ENCODE measurements around the gene RLBP1. TPM values are rescaled to one million over a fixed set of nuclear protein-coding genes. Genes with fewer than 3 reads are reported as not detected.

RLBP1 gene
- total and polyA plus RNA-seq, 4 donors: 0.83 to 4.5 (median 3.6) TPM

DNA sequence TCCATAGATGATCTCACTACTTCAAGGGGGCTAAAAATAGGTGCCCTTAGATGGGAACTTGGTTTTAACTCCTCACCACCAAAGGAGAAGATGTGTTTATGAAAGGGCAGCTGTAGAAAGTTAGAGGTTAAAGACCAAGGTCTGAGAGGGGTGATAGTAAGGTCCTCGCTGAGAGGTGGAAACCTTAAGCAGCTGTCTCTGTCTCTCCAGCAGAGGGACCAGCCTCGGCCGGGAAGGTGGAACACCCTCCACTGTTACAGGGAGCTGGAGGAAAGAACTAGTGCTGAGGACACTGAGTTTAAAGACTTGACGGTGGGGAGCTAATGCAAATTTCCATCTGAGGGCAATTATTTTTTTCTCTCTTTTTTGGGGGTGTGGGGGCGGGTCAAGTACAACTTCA lies 8.9 kb upstream of the RLBP1 start:
- H3K9me3 ChIP-seq (ENCODE audit: control insufficient read depth, insufficient read depth, low read length): no peaks in the 10 kb centered on the region
- peaks cover 8% of the 10 kb centered on the region for H3K4me1 ChIP-seq (ENCODE audit: control insufficient read depth, insufficient read depth, low read length)
- no peak for DNase-seq (ENCODE audit: low read depth in 4 of 6, low spot score in 6 of 6)
- no peaks in the 10 kb centered on the region for H3K27me3 ChIP-seq (ENCODE audit: control insufficient read depth, insufficient read depth, low read length)
- WGBS (ENCODE audit: insufficient coverage): 70% methylated on average over 2 of the region's 5 CpGs
- no peak overlapping the region for H3K4me3 ChIP-seq (ENCODE audit: low read depth, low read length)
- no peak overlapping the region for H3K27ac ChIP-seq (ENCODE audit: low read depth, low read length)
- no peaks in the 10 kb centered on the region for H3K36me3 ChIP-seq (ENCODE audit: control insufficient read depth, insufficient read depth, low read length)

DNA sequence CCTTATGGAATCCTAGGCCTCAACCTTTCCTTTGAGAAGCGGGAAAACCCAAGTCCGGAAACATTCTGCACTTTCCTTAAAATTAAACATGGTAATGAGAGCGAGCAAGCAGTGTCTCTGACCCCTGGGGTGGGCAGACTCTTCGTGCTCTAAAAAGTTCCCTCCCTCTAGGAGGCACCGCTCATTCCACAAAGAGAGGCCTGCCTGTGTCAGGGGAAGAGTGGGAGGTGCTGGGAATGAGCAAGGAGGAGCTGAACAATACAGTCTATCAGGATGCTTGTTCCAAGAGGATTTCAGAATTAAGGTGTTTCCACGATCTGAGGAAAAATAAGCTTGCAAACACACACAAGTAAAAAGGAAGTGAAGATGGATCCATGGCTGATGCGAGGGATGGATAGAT lies 6.0 kb upstream of the RLBP1 start:
- 100% methylated on average over 1 of the region's 7 CpGs for WGBS (ENCODE audit: insufficient coverage)
- no peaks in the 10 kb centered on the region for H3K9me3 ChIP-seq (ENCODE audit: control insufficient read depth, insufficient read depth, low read length)

DNA sequence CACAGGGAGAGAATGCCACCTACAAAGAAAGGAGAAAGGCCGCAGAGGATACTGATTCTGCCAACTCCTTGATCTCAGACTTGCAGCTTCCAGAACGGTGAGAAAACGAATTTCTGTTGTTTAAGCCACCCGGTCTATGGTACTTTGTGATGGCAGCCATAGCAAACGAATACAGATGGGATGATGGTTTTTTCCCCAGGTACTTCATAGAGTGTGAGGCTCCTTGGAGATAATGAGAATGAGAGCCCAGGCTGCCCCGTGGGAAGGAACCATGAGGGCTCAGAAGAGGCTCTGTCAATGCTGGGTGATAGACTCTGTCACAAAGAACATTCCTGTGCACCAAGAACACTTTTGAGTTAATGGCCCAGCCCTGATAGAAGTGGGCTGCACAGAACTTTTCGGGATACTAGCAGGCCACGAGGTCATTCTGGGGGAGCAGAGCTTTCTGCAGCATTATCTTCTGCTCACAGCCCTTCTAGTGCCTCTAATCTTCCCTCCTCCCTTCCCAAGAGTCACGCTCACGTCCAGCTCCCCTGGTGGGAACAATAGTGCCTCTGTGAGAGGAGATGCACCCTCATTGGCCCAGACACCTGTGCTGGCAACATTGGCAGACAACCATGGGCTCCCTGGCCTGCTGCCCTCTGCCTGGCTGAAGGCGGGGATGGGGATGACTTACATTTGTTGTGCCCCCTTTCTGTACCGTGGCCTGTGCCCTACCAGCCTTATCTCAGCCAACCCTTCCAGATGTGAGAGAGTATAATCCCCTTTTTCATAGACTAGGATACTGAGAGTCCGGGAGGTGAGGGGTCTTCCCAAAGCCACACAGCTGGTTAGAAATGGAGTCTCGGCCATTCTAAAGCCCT lies 5.2 kb upstream of the RLBP1 start:
- Histone ChIP-seq H3K27me3 (ENCODE audit: control insufficient read depth, insufficient read depth, low read length) (no peaks in the 10 kb centered on the region), H3K4me1 (ENCODE audit: control insufficient read depth, insufficient read depth, low read length) (peaks cover 14% of the 10 kb centered on the region), H3K4me3 (ENCODE audit: low read depth, low read length) (no peak overlapping the region), H3K27ac (ENCODE audit: low read depth, low read length) (no peak overlapping the region), H3K36me3 (ENCODE audit: control insufficient read depth, insufficient read depth, low read length) (no peaks in the 10 kb centered on the region), H3K9me3 (ENCODE audit: control insufficient read depth, insufficient read depth, low read length) (no peaks in the 10 kb centered on the region)
- WGBS (ENCODE audit: insufficient coverage): 73% methylated on average over 13 of the region's 14 CpGs
- no peak for DNase-seq (ENCODE audit: low read depth in 4 of 6, low spot score in 6 of 6)

More for the DNA sequence above, 6.0 kb upstream of the RLBP1 start:
- Histone ChIP-seq H3K4me1 (ENCODE audit: control insufficient read depth, insufficient read depth, low read length) (peaks cover 8% of the 10 kb centered on the region), H3K4me3 (ENCODE audit: low read depth, low read length) (no peak overlapping the region), H3K27ac (ENCODE audit: low read depth, low read length) (no peak overlapping the region), H3K27me3 (ENCODE audit: control insufficient read depth, insufficient read depth, low read length) (no peaks in the 10 kb centered on the region), H3K36me3 (ENCODE audit: control insufficient read depth, insufficient read depth, low read length) (no peaks in the 10 kb centered on the region)
- DNase-seq (ENCODE audit: low read depth in 4 of 6, low spot score in 6 of 6): no peak

DNA sequence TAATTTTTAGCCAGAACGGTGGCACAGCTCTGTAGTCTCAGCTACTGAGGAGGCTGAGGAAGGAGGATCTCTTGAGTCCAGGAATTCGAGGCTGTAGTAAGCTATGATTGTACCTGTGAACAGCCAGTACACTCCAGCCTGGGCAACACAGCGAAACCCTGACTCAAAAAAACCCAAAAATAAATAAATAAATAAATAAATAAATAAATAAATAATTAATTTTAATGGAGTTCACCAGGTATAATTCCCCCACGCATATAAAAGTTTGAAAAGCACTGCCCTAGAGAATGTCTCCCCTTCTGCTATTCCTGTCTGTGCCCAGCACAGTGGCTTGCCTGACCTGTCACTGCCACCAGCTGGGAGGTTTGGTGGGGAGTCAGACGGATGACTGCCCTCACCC lies 4.2 kb upstream of the RLBP1 start:
- H3K4me1 ChIP-seq (ENCODE audit: control insufficient read depth, insufficient read depth, low read length): peaks cover 21% of the 10 kb centered on the region
- no peak overlapping the region for H3K4me3 ChIP-seq (ENCODE audit: low read depth, low read length)
- H3K36me3 ChIP-seq (ENCODE audit: control insufficient read depth, insufficient read depth, low read length): no peaks in the 10 kb centered on the region
- WGBS (ENCODE audit: insufficient coverage): no CpG with 5 or more reads among the region's 5 CpGs
- no peak for DNase-seq (ENCODE audit: low read depth in 4 of 6, low spot score in 6 of 6)
- no peaks in the 10 kb centered on the region for H3K27me3 ChIP-seq (ENCODE audit: control insufficient read depth, insufficient read depth, low read length)
- H3K9me3 ChIP-seq (ENCODE audit: control insufficient read depth, insufficient read depth, low read length): no peaks in the 10 kb centered on the region
- H3K27ac ChIP-seq (ENCODE audit: low read depth, low read length): no peak overlapping the region

DNA sequence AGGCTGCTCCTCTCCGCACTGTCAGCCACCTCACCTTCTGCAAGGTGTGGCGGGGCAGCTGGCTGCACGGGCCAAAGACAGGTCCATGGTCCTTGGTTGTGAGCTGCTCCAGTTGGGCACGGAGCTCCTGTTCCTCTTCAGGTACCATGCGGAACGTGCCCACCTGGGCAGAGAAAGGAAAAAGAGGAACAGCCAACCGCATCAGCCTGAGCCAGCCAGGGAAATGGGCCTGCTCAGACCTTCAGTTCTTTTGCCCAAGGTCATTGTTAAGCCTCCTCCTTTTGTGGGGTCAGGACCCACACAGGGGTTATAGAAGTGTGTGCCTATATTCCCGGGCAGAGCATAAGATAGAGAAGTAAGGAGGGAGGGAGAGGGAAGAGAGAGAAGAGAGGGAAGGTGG lies 2.8 kb downstream of the RLBP1 start:
- no peak for DNase-seq (ENCODE audit: low read depth in 4 of 6, low spot score in 6 of 6)
- Histone ChIP-seq H3K27me3 (ENCODE audit: control insufficient read depth, insufficient read depth, low read length) (no peaks in the 10 kb centered on the region), H3K4me1 (ENCODE audit: control insufficient read depth, insufficient read depth, low read length) (peaks cover 13% of the 10 kb centered on the region), H3K4me3 (ENCODE audit: low read depth, low read length) (no peak overlapping the region), H3K27ac (ENCODE audit: low read depth, low read length) (no peak overlapping the region), H3K36me3 (ENCODE audit: control insufficient read depth, insufficient read depth, low read length) (no peaks in the 10 kb centered on the region), H3K9me3 (ENCODE audit: control insufficient read depth, insufficient read depth, low read length) (no peaks in the 10 kb centered on the region)
- 89% methylated on average over 8 of the region's 8 CpGs for WGBS (ENCODE audit: insufficient coverage)

DNA sequence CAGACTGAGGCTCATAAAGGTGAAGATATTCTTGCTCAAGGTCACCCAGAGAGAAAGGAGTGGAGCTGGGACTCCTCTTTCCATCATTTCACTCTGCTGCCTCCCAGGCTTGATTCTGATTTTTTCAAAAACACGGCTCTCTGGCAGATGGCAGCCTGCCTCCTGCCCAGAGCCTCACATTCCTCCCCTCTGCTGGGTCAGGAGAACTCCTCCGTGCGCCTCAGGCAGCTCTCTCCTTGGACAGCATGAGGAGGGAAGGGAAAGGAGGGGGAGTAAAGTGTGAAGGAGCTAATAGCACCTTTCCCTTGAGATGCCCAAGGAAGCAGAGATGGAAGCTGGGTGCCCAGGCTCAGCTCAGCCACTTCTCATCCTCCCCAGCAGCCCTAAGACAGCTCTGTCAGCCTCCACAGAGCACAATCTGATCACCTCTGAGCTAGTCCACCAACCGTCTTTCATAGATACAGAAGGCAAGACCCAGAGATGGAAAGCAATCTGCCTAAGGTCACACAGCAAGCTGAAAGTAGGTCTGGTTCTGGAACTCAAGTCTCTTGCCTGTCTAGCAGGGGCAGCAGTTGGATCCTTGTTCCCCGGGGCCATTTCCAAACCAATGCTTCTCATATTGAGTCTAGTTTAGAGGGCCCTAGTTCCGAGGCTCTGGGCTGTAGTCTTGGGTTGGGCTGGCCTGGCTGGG lies 3.5 kb downstream of the RLBP1 start:
- Histone ChIP-seq H3K27ac (ENCODE audit: low read depth, low read length) (no peak overlapping the region), H3K9me3 (ENCODE audit: control insufficient read depth, insufficient read depth, low read length) (no peaks in the 10 kb centered on the region), H3K27me3 (ENCODE audit: control insufficient read depth, insufficient read depth, low read length) (no peaks in the 10 kb centered on the region), H3K36me3 (ENCODE audit: control insufficient read depth, insufficient read depth, low read length) (no peaks in the 10 kb centered on the region), H3K4me3 (ENCODE audit: low read depth, low read length) (no peak overlapping the region), H3K4me1 (ENCODE audit: control insufficient read depth, insufficient read depth, low read length) (peaks cover 13% of the 10 kb centered on the region)
- DNase-seq (ENCODE audit: low read depth in 4 of 6, low spot score in 6 of 6): no peak
- WGBS (ENCODE audit: insufficient coverage): 100% methylated on average over 3 of the region's 6 CpGs

DNA sequence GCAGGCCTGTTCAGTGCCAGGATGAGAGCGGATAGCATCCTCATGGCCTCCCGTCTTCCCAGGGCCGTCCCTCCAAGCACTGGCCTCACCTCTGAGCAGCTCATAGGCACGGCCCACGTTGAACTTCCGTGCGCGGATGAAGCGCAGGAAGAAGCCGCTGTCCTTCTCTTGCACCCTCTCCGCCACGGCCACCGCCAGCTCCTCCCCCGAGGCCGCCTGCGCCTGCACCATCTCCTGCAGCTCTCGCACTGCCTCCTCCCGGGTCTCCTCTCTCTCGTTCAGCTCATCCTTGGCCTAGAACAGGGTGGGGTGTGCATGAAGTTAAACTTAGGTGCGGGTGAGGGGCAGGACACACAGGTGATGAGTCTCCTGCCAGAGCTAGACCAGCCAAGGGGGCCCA lies 4.3 kb downstream of the RLBP1 start:
- Histone ChIP-seq H3K27ac (ENCODE audit: low read depth, low read length) (no peak overlapping the region), H3K4me3 (ENCODE audit: low read depth, low read length) (no peak overlapping the region), H3K36me3 (ENCODE audit: control insufficient read depth, insufficient read depth, low read length) (no peaks in the 10 kb centered on the region), H3K4me1 (ENCODE audit: control insufficient read depth, insufficient read depth, low read length) (peaks cover 11% of the 10 kb centered on the region), H3K9me3 (ENCODE audit: control insufficient read depth, insufficient read depth, low read length) (no peaks in the 10 kb centered on the region), H3K27me3 (ENCODE audit: control insufficient read depth, insufficient read depth, low read length) (no peaks in the 10 kb centered on the region)
- no peak for DNase-seq (ENCODE audit: low read depth in 4 of 6, low spot score in 6 of 6)
- 95% methylated on average over 20 of the region's 20 CpGs for WGBS (ENCODE audit: insufficient coverage)

DNA sequence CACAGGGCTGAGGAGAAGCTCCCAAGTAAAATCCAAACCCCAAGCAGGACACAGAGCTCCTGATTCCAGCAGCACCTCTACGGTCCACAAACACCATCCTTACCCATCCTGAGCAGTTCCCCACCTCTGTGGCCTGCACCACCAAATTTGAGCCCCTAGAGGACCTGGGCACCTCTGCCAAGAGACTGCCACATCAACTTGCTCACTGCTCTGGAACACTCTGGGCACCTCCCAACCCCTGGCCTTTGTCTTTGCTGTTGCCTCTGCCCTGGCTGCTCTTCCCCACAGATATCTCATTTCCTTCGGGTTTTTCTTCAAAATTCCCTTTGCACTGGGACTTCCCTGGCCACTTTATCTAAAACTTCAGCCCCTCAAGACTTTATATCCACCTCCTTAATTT lies 5.8 kb downstream of the RLBP1 start:
- 88% methylated on average over 2 of the region's 2 CpGs for WGBS (ENCODE audit: insufficient coverage)
- no peak overlapping the region for H3K4me3 ChIP-seq (ENCODE audit: low read depth, low read length)
- no peaks in the 10 kb centered on the region for H3K36me3 ChIP-seq (ENCODE audit: control insufficient read depth, insufficient read depth, low read length)
- no peak overlapping the region for H3K27ac ChIP-seq (ENCODE audit: low read depth, low read length)
- no peaks in the 10 kb centered on the region for H3K9me3 ChIP-seq (ENCODE audit: control insufficient read depth, insufficient read depth, low read length)
- no peaks in the 10 kb centered on the region for H3K4me1 ChIP-seq (ENCODE audit: control insufficient read depth, insufficient read depth, low read length)
- DNase-seq (ENCODE audit: low read depth in 4 of 6, low spot score in 6 of 6): no peak
- no peaks in the 10 kb centered on the region for H3K27me3 ChIP-seq (ENCODE audit: control insufficient read depth, insufficient read depth, low read length)

DNA sequence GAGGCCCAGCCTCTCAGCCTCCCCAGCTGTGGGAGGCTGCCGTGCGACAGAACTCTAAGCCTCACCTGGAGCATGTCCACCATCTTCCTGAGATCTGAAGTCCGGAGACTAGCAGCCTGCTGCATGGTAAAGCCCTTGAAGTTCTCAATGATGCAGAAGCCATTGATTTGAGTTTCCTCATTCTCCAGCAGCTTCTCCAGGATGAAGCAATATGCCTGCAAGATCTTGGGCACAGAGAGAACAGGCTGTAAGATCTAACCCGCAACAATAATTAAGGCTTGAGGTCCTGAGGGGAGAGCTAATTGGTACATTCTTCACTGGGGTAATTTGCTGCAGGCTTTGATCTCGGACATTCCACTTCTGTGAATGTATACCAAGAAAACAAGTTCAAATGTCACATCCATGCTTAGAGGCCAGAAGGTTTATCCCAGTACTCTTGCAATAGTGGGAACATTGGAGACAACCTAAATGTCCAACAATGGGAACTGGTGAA lies 9.7 kb downstream of the RLBP1 start:
- Histone ChIP-seq H3K36me3 (ENCODE audit: control insufficient read depth, insufficient read depth, low read length) (no peaks in the 10 kb centered on the region), H3K4me1 (ENCODE audit: control insufficient read depth, insufficient read depth, low read length) (peaks cover 5% of the 10 kb centered on the region), H3K4me3 (ENCODE audit: low read depth, low read length) (no peak overlapping the region), H3K27me3 (ENCODE audit: control insufficient read depth, insufficient read depth, low read length) (no peaks in the 10 kb centered on the region), H3K27ac (ENCODE audit: low read depth, low read length) (no peak overlapping the region), H3K9me3 (ENCODE audit: control insufficient read depth, insufficient read depth, low read length) (no peaks in the 10 kb centered on the region)
- no peak for DNase-seq (ENCODE audit: low read depth in 4 of 6, low spot score in 6 of 6)
- WGBS (ENCODE audit: insufficient coverage): 87% methylated on average over 3 of the region's 5 CpGs

DNA sequence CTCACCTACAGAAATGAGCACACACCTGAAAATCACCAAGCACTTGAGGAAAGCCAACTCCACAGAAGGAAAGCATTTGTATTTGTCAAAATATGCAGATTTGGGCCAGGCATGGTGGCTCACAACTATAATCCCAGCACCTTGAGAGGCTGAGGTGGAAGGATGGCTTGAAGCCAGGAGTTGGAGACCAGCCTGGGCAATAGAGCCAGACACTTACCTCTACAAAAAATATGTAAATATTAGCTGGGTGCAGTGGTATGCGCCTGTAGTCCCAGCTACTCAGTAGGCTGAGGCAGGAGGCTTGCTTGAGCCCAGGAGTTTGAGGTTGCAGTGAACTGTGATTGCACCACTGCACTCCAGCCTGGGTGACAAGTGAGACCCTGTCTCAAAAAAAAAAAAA lies 12.3 kb downstream of the RLBP1 start:
- Histone ChIP-seq H3K4me1 (ENCODE audit: control insufficient read depth, insufficient read depth, low read length) (peaks cover 6% of the 10 kb centered on the region), H3K36me3 (ENCODE audit: control insufficient read depth, insufficient read depth, low read length) (peaks cover 5% of the 10 kb centered on the region), H3K27me3 (ENCODE audit: control insufficient read depth, insufficient read depth, low read length) (no peaks in the 10 kb centered on the region), H3K9me3 (ENCODE audit: control insufficient read depth, insufficient read depth, low read length) (no peaks in the 10 kb centered on the region), H3K4me3 (ENCODE audit: low read depth, low read length) (no peak overlapping the region), H3K27ac (ENCODE audit: low read depth, low read length) (no peak overlapping the region)
- no CpG with 5 or more reads among the region's 1 CpG for WGBS (ENCODE audit: insufficient coverage)
- no peak for DNase-seq (ENCODE audit: low read depth in 4 of 6, low spot score in 6 of 6)

All from spinal cord (tissue), 10 donors.